Activated T-cell treated with anti-CD3 and anti-CD28 coated beads for 1 hour (primary cell): ENCODE results near the gene ASPDH.

ENCODE experiments used
- DNase-seq: peaks from one replicate; pipeline ENCODE4 v3.0.0-alpha.2; 2020; ENCODE audit warnings: low read depth

Gene ASPDH

GRCh38 chr19:50514346-50515167 lies 844 bp upstream of the ASPDH start:
- DNase-seq: no peak

- no peak for DNase-seq
These were observed 541 bp downstream of the ASPDH start for GRCh38 chr19:50512999-50513745.

GRCh38 chr19:50512112-50512998 lies 1.4 kb downstream of the ASPDH start:
- DNase-seq: no peak

GRCh38 chr19:50511069-50511822 lies 2.5 kb downstream of the ASPDH start, which contains the start of gene JOSD2:
Gene JOSD2 (minus strand): TSS chr19:50511191. CDS start chr19:50510431, 760 bp downstream.
- DNase-seq: peak; percentile 91

- DNase-seq: no peak
These were observed 3.0 kb downstream of the ASPDH start for GRCh38 chr19:50510700-50511068.

- no peak for DNase-seq
These were observed 3.5 kb downstream of the ASPDH start for GRCh38 chr19:50510121-50510670.

- DNase-seq: no peak
These were observed 4.3 kb downstream of the ASPDH start for GRCh38 chr19:50509366-50509765.

- DNase-seq: no peak
These were observed 4.9 kb downstream of the ASPDH start for GRCh38 chr19:50508843-50509190.

- DNase-seq: no peak
These were observed 6.3 kb downstream of the ASPDH start for GRCh38 chr19:50507376-50507775.

DNA sequence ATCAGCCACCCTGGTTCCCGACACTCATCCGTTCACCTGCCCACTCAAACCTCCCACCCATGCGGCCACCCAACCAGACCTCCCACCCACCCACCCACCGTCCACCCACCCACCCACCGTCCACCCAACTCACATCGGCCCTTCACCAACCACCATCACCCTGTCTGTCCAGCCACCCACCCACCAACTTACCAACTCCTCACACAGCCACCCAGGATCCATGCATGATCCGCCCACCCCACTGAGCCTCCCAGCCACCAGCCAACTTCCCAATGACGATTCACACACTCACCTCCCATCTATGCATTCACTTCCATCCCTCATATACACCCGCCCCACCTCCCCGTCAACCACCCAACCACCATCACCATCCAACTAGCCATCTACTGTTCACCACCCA lies 7.0 kb downstream of the ASPDH start:
- DNase-seq: no peak

GRCh38 chr19:50505856-50506611 lies 7.7 kb downstream of the ASPDH start:
- DNase-seq: no peak

GRCh38 chr19:50501568-50502475 lies 11.9 kb downstream of the ASPDH start:
- no peak for DNase-seq

DNA sequence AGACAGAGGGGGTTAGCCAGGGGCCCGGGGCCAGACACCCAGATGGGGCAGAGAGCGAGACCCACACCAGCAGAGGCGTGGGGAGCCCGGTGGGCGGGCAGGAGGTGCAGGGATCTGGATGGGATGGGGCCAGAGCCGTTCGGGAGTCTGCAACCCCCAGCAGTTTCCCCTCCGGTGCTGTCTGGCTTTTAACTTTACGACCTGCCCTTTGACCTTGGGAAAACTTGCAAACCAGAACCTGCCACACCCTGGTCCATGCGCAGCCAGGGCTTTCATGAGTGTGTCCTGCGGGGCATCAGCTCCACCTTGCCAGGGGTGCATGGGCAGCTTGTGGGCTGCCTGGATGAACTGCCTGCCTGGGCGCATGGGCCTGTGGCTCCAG lies 12.5 kb downstream of the ASPDH start:
- DNase-seq: no peak

DNA sequence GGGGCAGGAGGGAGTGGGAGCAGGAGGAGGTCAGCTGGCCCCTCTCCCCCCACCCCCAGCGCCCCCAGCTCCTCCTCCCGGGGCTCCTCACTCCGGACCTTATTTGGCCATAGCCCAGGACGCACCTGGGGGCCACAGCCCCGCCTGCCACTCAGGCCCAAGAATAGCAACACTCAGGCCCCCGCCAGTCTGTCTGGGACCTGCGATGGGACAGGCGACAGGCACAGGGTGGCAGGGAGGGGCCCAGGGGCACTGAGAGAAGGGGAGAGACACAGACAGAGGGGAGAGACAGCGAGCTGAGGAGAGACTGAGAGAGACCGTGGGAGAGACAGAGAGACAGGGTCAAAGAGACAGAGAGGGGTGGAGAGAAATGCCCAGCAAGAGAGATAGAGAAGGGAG lies 13.0 kb downstream of the ASPDH start:
- no peak for DNase-seq

DNA sequence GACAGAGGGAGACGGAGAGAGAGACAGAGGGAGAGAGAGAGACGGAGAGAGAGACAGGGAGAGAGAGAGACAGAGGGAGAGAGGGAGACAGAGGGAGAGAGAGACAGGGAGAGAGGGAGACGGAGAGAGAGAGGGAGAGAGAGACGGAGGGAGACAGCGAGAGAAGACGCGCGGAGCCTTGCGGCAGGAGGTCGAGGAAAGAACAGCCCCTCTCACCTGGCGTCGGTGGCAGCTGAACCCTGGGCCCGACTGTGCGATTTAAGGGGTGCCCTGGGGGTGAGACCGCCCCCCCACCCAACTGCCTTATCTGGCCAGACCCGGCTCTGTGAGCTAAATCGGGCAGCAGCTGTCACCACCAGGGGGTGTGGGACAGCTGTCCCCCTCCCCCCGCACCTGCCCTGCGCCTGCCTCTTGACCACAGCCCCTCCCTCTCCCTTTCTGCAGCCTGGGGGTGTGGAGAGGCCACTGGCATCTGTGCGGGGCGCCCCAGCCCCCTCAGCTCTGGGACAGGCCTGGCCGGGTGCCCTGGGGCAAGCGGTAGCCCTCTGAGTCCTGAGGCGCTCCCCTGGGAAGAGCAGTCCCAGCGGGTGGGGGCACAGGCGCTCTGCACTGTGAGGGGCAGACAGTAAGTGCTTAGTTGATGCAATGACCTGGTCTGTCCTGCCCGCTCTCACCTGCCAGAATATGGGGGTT lies 13.5 kb downstream of the ASPDH start:
- DNase-seq: no peak

GRCh38 chr19:50498219-50499056 lies 15.3 kb downstream of the ASPDH start:
- no peak for DNase-seq

DNA sequence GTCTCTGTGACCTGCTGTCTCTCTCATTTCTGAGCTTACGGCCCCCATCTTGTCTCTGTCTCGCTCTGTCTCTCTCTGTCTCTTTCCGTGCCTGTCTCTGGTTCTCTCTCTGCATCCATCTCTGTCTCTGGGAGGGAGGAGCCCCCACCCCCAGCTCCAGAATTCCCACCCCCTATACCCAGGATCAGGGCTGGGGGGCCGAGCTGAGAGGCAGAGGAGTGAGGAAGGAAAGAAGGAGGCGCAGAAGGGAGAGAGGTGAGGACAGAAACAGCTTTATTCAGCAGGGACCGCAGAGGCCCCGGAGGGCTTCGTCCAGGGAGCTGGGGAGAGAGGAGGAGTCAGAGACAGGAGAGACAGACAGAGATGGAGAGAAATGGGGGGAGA lies 16.7 kb downstream of the ASPDH start:
- DNase-seq: no peak
